Right kidney (tissue), 1 donor: ENCODE measurements around the gene EEF1AKMT3.
A peak's percentile ranks its signal among the peaks of the same experiment; 100 is the strongest.
"Not testable (repeated sequence)": the region's sequence is repeated elsewhere in the genome, so short reads cannot be mapped to it uniquely, and the experiment has no call there.

ENCODE experiments used
- DNase-seq: peaks from one replicate; pipeline ENCODE4 v3.0.0-alpha.2; 2016

The EEF1AKMT3 gene

DNA sequence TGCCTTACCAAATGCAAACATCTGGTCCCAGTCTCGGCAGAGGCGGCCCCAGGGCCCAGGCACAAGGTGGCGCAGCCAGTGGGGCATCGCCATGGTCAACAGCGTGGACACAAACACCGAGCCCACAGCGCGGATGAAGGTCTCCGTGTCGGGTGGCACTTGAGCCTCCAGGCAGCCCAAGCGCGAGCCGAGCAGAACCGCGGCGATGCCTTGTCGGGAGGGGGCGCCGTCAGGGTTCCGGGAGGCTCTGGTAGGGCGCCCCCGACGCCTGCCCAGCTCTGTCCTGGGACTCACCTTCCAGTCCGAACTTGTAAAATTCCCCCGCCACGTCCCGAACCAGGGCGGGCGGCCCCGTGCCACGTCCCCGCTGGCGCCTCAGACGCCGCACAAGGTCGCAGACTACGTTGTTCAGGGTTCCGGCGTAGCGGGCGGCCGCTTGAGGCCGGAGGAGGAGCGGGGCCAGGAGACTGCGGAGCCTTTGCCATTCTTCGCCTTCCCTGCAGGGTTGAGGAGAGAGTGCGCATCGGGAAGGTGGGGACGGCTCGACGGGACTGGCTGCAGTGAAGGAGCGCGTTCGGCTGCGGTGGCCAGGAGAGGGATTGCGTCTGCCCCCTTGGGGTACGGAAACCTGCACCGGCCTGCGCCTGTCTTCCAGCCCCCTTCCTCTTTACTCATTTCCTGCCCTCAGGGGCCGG, 7.3 kb upstream of the EEF1AKMT3 start:
- peak; percentile 60 for DNase-seq

- no peak for DNase-seq
These were observed 6.5 kb upstream of the EEF1AKMT3 start for GRCh38 chr12:57765698-57766463.

DNA sequence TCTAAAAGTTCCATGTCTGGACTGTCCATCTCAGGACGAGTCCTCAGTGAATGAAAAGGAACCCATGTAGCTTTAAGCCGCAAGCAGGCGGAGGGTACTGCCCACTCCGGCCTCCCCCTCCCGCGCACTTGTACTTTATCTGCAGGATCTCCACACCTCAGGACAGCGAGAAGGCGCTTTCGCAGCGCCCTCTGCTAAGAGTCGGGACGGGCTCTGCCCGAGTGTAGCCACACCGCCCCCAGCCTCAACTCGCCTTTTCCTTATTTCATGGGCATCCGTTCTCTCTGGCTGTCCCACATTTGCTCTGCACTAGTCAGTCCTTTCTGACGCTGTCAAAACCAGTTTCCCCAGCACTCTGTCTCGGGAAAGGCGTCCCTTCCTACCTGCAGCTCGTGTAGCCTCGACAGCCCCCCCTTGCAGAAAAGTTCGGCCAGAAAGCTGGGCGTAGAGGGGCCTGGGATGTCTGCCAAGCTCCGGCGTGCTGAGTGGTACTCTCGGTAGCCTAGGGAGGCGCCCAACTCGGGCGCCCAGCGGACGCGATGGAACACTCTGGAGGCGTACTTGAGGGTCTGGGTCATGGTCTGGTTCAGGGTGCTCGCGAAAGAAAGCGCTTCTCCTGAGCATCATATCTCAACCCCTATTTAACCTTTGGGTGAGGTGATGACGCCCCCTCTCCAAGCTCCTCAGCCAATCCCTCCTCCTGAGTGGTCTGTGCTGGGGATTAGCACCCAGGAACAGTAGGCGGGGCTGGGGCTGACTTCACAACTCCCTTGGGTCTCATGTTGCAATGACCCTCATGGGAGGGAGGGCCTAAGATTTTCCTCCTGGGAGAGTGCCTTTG, 5.7 kb upstream of the EEF1AKMT3 start, which contains the start of gene CYP27B1:
CYP27B1 (minus strand) TSS at position 615 of the 841 bp plus-strand sequence; CDS start at position 578, 37 bp downstream.
- DNase-seq: peak; percentile 38

DNA sequence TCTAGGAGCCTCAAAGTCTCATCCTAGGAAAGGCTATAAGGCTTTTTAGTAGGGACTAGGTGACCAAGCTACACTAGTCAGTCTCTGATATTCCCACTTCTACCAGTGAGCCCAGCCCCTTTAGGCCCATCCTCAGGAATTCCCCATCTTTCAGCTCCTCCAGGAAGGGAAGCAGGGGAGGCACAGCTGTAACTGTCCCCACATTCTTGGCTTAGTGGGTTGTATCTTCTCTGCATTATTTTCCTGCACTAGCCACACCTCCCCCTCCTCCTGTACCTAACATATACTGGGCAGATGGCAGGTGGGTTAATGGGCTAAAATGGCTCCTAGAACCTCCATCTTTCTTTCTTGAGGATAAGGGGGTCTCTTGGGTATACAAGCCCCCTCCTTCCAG, 5.1 kb upstream of the EEF1AKMT3 start:
- DNase-seq: no peak

GRCh38 chr12:57767876-57768275, 4.5 kb upstream of the EEF1AKMT3 start:
- DNase-seq: no peak

- no peak for DNase-seq
These were observed 2.8 kb upstream of the EEF1AKMT3 start for GRCh38 chr12:57769594-57769993.

DNA sequence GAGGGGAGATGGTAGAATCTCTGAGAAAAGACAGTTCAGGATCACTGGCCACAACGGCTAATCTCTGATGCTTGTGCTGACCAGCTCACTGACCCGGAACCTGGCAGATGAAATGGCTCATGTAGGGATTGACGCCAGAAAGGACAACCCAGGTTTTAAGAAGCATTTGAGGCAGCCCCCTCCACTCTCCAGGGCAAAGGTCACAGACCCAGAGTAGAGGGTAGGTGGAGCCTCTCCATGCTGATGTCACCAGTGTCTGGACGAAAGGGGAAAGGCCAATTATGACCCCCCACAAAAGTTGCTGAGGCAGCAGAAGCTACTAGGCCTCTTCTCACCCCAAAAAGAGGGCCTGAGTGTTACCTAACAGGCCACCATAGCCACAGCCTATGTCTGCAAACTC, 1.7 kb upstream of the EEF1AKMT3 start:
- no peak for DNase-seq

DNA sequence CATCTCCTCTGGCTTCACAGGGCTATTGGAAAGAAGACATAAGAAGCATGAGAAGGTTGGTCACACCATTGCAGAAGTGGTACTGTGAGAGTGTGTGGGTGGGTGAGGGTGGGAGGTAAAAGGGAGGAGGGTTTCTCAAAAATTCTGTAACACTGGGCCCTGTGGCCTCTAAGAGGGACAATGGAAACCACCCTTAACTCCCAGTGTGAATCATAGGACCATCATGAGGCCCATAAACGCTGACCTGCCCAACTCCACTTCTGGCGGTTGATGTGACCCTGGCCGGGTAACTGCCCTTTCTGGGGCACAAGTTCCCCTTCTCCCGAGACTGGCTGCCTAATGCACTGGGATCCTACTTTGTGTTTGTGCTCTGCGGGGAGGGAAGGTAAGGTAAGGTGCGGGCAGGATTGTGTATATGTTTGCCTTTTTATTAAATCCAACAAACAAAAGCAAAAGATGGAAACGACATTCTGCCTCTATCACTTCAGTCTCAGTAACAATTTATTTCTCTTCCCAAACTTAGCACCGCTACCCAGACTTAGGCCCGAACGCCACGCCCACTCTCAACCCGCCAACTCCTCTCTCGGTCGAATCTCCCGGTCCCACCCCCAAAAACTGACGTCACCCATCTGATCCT, 1.1 kb upstream of the EEF1AKMT3 start:
- no peak for DNase-seq

- DNase-seq: peak; percentile 98
These were observed 463 bp upstream of the EEF1AKMT3 start, which contains the start of gene METTL1 for GRCh38 chr12:57771873-57772428. Gene METTL1, minus strand, starts transcription at chr12:57772105. Its CDS starts 22 bp downstream, at chr12:57772083.

GRCh38 chr12:57774634-57775033, 2.2 kb downstream of the EEF1AKMT3 start:
- not testable (repeated sequence) for DNase-seq

DNA sequence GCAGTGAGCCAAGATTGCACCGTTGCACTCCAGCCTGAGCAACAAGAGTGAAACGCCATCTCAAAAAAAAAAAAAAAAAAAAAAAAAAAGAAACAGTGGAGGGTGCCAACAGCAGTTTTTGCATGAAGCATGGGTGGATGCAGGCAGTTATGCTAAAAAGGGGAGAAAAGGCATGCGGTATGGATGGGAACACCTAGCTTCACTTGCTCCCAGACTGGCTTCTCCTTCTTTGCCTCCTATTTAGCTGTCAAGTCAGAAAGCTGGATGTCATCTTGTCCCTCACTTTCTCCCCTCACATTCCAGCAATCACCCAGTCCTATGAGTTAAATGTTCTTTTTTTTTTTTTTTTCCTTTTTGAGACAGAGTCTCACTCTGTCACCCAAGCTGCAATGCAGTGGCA, 2.6 kb downstream of the EEF1AKMT3 start:
- no peak for DNase-seq

- DNase-seq: no peak
These were observed 3.3 kb downstream of the EEF1AKMT3 start for GRCh38 chr12:57775563-57776246.

DNA sequence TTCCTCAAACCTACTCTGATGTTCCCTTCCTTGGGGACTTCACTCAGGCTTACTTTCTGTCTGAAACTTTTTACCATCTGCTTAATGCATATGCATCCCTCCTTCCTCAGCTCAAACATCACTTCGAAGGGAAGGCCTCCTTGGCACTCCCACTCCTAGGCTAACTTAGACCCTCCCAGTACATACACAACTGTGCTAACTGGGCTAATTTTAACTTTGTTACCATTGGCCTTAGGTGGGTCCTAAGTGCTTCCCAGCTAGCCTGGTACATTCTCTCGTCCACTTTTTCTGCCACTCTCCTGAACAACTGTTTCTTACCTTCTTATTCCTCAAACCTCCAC, 3.8 kb downstream of the EEF1AKMT3 start:
- no peak for DNase-seq

DNA sequence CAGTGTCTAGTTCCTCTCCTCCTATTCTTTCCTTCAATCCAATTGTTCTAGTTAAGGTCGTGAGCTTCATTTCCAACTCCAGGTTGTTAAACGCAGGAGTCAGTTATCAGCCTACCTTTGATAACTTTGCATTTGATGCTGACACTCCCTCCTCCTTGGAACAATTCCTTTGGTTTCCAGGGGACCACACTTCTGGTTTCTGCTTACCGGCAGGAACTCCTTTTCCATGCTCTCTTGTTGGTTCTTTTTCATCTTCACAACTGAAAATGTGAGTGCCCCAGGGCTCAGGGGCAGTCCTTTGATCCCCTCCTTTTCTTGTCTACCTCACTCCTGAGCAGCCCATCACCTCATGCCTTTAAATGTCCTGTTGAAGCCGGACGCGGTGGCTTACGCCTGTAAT, 5.0 kb downstream of the EEF1AKMT3 start:
- no peak for DNase-seq

- no peak for DNase-seq
These were observed 5.5 kb downstream of the EEF1AKMT3 start for GRCh38 chr12:57777911-57778310.

GRCh38 chr12:57779736-57780135, 7.3 kb downstream of the EEF1AKMT3 start:
- DNase-seq: no peak

- DNase-seq: no peak
These were observed 8.0 kb downstream of the EEF1AKMT3 start for GRCh38 chr12:57780284-57780897.

DNA sequence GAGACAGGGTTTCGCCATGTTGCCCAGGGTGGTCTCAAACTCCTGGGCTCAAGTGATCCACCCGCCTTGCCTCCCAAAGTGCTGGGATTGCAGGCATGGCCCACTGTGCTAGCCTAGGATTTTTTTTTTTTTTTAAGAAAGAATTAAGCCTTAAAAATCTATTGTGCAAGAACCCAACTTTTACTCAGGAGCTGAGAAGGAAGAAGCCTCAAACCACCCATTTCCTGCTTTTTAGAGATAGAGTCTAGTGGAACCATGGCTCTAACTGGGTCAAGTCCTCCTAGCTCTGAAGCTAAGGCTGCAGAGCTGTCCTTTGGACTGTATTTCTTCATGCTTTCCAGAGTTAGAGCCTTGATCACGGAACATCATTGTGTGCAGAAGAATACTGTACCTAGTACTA, 8.8 kb downstream of the EEF1AKMT3 start:
- DNase-seq: no peak

- DNase-seq: no peak
These were observed 9.4 kb downstream of the EEF1AKMT3 start for GRCh38 chr12:57781801-57782200.

GRCh38 chr12:57782243-57782607, 9.8 kb downstream of the EEF1AKMT3 start:
- DNase-seq: no peak
